NB4 (cell line): Measurements from ENCODE around the gene C22orf42.

Experiments used
- CTCF ChIP-seq: IDR thresholded peaks from one replicate; pipeline ENCODE4 v1.5.1; 2012; ENCODE audit warnings: low read depth, low read length
- MAX ChIP-seq: IDR thresholded peaks from 2 replicates; pipeline ENCODE4 v1.6.1; 2011; ENCODE audit warnings: low read depth, low read length
- MYC ChIP-seq: IDR thresholded peaks from 2 replicates; pipeline ENCODE4 v1.6.1; 2011; ENCODE audit warnings: low read depth, low read length
- POLR2A ChIP-seq: IDR thresholded peaks from 2 replicates; pipeline ENCODE4 v1.6.1; 2011; ENCODE audit warnings: mild to moderate bottlenecking; ENCODE audit not compliant: insufficient read length; ENCODE audit errors: extremely low read depth

- TF ChIP-seq CTCF (no peak), MYC (no peak), MAX (no peak), POLR2A (no peak)
Observed at GRCh38 chr22:32142600-32142999, 16.5 kb downstream of the C22orf42 start.
